ENCODE data around the gene TMEM33. TPM values are rescaled to one million over a fixed set of nuclear protein-coding genes. Genes with fewer than 3 reads are reported as not detected.
A peak's percentile ranks its signal among the peaks of the same experiment; 100 is the strongest.

The TMEM33 gene
- total RNA-seq, 4 donors from 2014 or later = 50.7 to 65.4 (median 54.6) TPM

DNA sequence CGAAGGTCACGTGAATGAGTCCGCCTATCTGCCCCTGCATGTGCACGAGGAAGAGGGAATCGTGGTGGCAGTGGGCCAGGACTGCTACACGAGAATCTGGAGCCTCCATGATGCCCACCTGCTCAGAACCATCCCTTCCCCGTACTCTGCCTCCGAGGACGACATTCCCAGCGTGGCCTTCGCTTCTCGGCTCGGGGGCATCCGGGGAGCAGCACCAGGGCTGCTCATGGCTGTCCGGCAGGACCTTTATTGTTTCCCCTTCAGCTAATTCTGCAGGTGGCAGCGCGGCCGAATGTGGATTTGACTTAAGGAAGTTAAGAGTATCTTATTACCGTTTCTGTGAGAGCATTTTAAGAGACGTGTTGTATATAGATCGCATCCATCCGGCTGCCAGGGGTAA is 47.5 kb downstream of the TMEM33 start:
- no peaks in the 10 kb centered on the region for H3K36me3 ChIP-seq
- no peak overlapping the region for H3K27ac ChIP-seq
- no peaks in the 10 kb centered on the region for H3K27me3 ChIP-seq
- intact Hi-C loops (cut with DNase I) = no loop called here
- H3K4me3 ChIP-seq (replicated peaks in 1 of 3) = no peak overlapping the region
- no peak for TF ChIP-seq POLR2A (IDR thresholded peaks at IDR 0.05)
- TF ChIP-seq CTCF (IDR thresholded peaks at IDR 0.05) = no peak
- no peaks in the 10 kb centered on the region for H3K9me3 ChIP-seq
- H3K4me1 ChIP-seq = peaks cover 0 to 8% of the 10 kb centered on the region in 2 donors
- DNase-seq = no peak
- 93 to 94% methylated on average over 22 of the region's 22 CpGs for WGBS, 2 donors

GRCh38 chr4:41985151-41985550 is 49.9 kb downstream of the TMEM33 start:
- Histone ChIP-seq H3K9me3 (no peaks in the 10 kb centered on the region), H3K4me1 (peaks cover 0 to 8% of the 10 kb centered on the region in 2 donors), H3K4me3 (replicated peaks in 1 of 3) (no peak overlapping the region), H3K27ac (no peak overlapping the region), H3K36me3 (no peaks in the 10 kb centered on the region), H3K27me3 (no peaks in the 10 kb centered on the region)
- 61 to 82% methylated on average over 1 of the region's 1 CpG for WGBS, 2 donors
- intact Hi-C loops (cut with DNase I) = no loop called here
- DNase-seq = no peak
- TF ChIP-seq CTCF (IDR thresholded peaks at IDR 0.05) (no peak), POLR2A (IDR thresholded peaks at IDR 0.05) (no peak)

GRCh38 chr4:41989994-41990364 is 54.8 kb downstream of the TMEM33 start:
- intact Hi-C loops (cut with DNase I) = no loop called here
- DNase-seq = no peak
- peaks cover 15 to 20% of the 10 kb centered on the region in 2 donors for H3K4me1 ChIP-seq

GRCh38 chr4:41990365-41991111 is 55.3 kb downstream of the TMEM33 start, which contains the start of gene SLC30A9:
TSS of gene SLC30A9 (plus strand) at chr4:41990530. CDS start at chr4:41990652, 122 bp downstream.
- Histone ChIP-seq H3K36me3 (no peaks in the 10 kb centered on the region), H3K27me3 (no peaks in the 10 kb centered on the region), H3K9me3 (no peaks in the 10 kb centered on the region), H3K27ac (peak within 1 kb of the TSS; percentile 43 to 66 (median 60)), H3K4me3 (replicated peaks in 1 of 3) (peak within 1 kb of the TSS; percentile 83 to 92 (median 92)), H3K4me1 (peaks cover 15 to 20% of the 10 kb centered on the region in 2 donors)
- WGBS, 2 donors = 0 to 1% methylated on average over 28 to 37 of the region's 64 CpGs
- peak; percentile 96 for DNase-seq
- TF ChIP-seq CTCF (IDR thresholded peaks at IDR 0.05) (peak in 5 of 6 experiments; percentile 23 to 49 (median 33)), POLR2A (IDR thresholded peaks at IDR 0.05) (peak; percentile 62 to 94)
- intact Hi-C loops (cut with DNase I) = no loop called here

More at GRCh38 chr4:41989994-41990364, 54.8 kb downstream of the TMEM33 start:
- H3K36me3 ChIP-seq = no peaks in the 10 kb centered on the region
- H3K27me3 ChIP-seq = no peaks in the 10 kb centered on the region
- TF ChIP-seq CTCF (IDR thresholded peaks at IDR 0.05) (no peak), POLR2A (IDR thresholded peaks at IDR 0.05) (no peak)
- H3K27ac ChIP-seq = peak overlapping the region in 1 of 3 donors; percentile 66
- H3K4me3 ChIP-seq (replicated peaks in 1 of 3) = peak overlapping the region; percentile 83 to 92 (median 92)
- WGBS, 2 donors = 1 to 2% methylated on average over 12 of the region's 12 CpGs
- no peaks in the 10 kb centered on the region for H3K9me3 ChIP-seq
